Measurements from ENCODE around the gene GRIP2.

GRCh38 chr3:14549256-14549919 is 9.2 kb upstream of the GRIP2 start:
- TF ChIP-seq EZH2phosphoT487 (IDR thresholded peaks at IDR 0.05; ENCODE audit: borderline replicate concordance, low read depth, low read length): no peak
- TF ChIP-seq CTCF (conservative IDR thresholded peaks at IDR 0.05; ENCODE audit: low read length): peak; percentile 71

Data from OCI-LY7 (cell line).